Neutrophil (primary cell): Measurements from ENCODE around the gene PIGX.
"Not testable (repeated sequence)": the region's sequence is repeated elsewhere in the genome, so short reads cannot be mapped to it uniquely, and the experiment has no call there.

Experiments
- H3K27ac ChIP-seq: fragments of 200-600 bp; sonication (generic); 2 replicates; pipeline ENCODE4 v1.5.1; 2016; ENCODE audit warnings: mild to moderate bottlenecking, moderate library complexity
- H3K27me3 ChIP-seq: fragments of 200-600 bp; sonication (generic); 2 replicates; pipeline ENCODE4 v1.6.0; 2016; ENCODE audit warnings: mild to moderate bottlenecking
- H3K36me3 ChIP-seq: fragments of 200-600 bp; sonication (generic); 2 replicates; pipeline ENCODE4 v1.5.1; 2017
- H3K4me1 ChIP-seq, 2 experiments: fragments of 200-600 bp in 1 of 2; sonication (generic) in 1 of 2; 1 replicate in 1 of 2; 2 replicates in 1 of 2; pipeline versions ENCODE4 v1.5.1 to v1.6.1; 2013 to 2016; ENCODE audit warnings: low read depth in 1 of 2, low read length in 1 of 2, mild to moderate bottlenecking in 1 of 2, moderate library complexity in 1 of 2; ENCODE audit not compliant: control insufficient read depth in 1 of 2, insufficient read depth in 1 of 2
- H3K4me3 ChIP-seq, 2 experiments: fragments of 200-600 bp in 1 of 2; sonication (generic) in 1 of 2; 1 replicate in 1 of 2; 2 replicates in 1 of 2; pipeline ENCODE4 v1.5.1; 2013 to 2016; ENCODE audit warnings: low read depth in 1 of 2, low read length in 1 of 2, mild to moderate bottlenecking in 1 of 2, moderate library complexity in 1 of 2
- H3K9me3 ChIP-seq: fragments of 200-600 bp; sonication (generic); 2 replicates; pipeline ENCODE4 v1.5.1; 2016
- TF ChIP-seq, protein P1 (sequence below): fragments of 200-600 bp; sonication (generic); IDR thresholded peaks from 2 replicates; pipeline ENCODE4 v1.5.1; 2016; ENCODE audit warnings: antibody characterized with exemption

Gene PIGX

DNA sequence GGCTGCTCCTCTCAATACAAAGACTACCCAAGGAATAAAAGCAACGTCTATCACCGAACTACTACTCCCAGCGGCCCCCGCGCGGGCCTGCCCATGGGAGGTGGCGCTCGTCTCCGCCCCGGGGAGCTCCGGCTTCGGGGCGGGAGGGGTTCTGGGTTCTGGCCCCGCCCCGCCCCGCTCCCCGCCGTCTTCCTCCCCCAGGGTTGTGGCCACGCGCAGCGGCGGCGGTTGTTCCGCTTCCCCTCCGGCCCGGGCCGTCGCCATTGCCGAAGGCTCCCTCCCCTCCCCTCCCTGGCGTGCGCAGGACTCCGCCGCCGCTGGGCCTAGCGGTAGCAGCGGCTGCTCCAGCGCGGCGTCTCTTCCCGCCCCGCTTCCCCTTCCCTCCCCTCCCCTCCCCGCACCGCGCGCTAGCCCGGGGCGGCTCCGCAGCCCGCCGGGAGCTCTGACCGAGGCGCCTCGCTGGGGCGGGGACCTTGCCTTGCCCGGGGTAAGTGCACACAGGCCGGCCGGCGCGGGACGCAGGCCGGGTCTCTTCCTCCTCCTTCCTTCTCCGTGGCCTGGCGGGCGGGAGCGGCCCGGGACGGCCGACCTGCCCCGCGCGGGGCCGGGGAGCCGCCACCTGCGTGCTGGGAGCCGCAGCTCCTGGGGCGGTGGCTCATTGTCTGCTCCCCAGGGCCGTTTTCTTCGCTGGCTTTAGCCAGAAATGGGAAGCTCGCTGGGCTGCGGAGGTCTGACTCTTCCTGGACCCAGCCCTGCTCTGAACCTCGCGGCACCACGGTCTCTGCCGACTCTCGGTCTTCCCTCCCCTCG lies 27.7 kb downstream of the PIGX start, which contains the start of gene PAK2:
Gene PAK2 (plus strand): TSS at position 187 of the 810 bp plus-strand sequence. CDS start 42,790 bp downstream, outside the sequence.
- no peaks in the 10 kb centered on the region for H3K9me3 ChIP-seq
- no peaks in the 10 kb centered on the region for H3K36me3 ChIP-seq
- no peaks in the 10 kb centered on the region for H3K27me3 ChIP-seq
- peak within 1 kb of the TSS; percentile 82 to 89 for H3K4me3 ChIP-seq
- TF ChIP-seq, protein P1, sequence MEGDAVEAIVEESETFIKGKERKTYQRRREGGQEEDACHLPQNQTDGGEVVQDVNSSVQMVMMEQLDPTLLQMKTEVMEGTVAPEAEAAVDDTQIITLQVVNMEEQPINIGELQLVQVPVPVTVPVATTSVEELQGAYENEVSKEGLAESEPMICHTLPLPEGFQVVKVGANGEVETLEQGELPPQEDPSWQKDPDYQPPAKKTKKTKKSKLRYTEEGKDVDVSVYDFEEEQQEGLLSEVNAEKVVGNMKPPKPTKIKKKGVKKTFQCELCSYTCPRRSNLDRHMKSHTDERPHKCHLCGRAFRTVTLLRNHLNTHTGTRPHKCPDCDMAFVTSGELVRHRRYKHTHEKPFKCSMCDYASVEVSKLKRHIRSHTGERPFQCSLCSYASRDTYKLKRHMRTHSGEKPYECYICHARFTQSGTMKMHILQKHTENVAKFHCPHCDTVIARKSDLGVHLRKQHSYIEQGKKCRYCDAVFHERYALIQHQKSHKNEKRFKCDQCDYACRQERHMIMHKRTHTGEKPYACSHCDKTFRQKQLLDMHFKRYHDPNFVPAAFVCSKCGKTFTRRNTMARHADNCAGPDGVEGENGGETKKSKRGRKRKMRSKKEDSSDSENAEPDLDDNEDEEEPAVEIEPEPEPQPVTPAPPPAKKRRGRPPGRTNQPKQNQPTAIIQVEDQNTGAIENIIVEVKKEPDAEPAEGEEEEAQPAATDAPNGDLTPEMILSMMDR = peak; percentile 70
- H3K4me1 ChIP-seq = peaks cover 32 to 36% of the 10 kb centered on the region in 2 experiments
- peak within 1 kb of the TSS; percentile 99 for H3K27ac ChIP-seq

DNA sequence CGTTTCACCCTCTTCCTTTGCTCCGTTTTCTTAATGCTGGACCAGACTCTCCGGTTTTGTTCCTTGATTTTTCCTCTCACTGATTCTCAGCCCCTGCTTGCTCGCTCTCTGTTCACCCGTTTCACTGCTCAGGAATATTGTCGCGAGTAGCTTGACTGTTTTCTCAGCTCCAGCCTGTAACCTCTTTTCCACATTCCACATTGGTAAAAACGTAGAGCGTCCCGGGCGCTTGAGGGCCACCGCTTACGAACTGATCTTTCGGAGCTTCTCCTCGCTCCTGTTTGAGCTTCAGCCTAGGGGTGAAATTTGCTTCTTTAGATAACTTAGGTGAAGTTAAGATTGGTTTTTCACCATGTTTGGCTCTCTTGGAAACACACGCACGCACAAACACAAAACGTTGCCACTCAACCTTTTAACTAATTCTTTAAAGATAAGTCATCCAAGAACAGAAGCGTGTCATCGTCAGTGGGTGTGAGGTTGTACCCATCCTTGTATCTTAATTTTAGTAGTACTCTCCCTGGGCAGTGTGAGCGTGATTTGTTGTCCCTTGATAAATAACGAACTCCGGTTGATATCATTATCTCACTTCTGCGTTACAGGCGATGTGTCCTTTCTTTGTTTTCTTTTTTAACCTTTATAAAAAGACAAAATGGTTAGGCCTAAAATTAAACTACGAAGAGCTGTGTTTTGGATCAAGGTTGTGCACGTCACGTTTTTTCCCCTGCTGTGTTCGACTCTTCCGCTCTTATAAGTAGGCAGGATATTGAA lies 28.5 kb downstream of the PIGX start:
- Histone ChIP-seq H3K27ac (peak overlapping the region; percentile 99), H3K4me1 (peaks cover 32 to 36% of the 10 kb centered on the region in 2 experiments), H3K4me3 (peak overlapping the region; percentile 82 to 89)

DNA sequence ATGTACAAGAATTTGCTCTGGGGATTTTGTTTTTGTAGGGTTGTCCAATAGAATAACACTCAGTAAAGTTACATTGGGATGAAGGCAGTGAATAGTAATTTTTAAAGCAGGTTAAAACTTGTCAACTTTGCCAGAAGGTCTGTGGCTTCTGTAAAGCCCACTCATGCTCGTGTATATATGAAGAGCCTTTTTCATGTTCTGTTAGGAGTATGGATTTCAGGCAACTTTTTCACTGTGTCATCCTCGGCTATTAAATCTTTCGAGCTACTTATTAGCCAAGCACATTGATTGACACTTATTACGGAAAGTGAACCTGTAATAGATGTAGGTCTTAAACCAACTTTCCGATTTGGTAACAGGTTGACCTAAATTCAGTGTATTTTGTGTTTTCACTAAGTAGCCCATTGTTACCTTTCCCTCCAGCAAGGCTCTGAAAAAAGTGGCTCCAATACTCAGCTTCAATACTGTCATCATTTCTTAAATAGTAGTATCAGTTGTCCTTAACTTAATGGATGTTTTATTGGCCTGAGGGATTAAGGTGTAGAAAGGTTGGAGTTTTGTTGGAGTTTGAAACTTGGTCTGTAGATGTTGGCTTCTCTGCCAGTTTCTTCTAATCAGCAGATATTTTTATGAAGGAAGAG lies 29.2 kb downstream of the PIGX start:
- H3K4me3 ChIP-seq = peak overlapping the region; percentile 82 to 89
- peaks cover 32 to 36% of the 10 kb centered on the region in 2 experiments for H3K4me1 ChIP-seq
- H3K36me3 ChIP-seq = peaks cover 4% of the 10 kb centered on the region
- peak overlapping the region; percentile 99 for H3K27ac ChIP-seq
- TF ChIP-seq, protein P1 = no peak
- H3K9me3 ChIP-seq = no peaks in the 10 kb centered on the region
- H3K27me3 ChIP-seq = no peaks in the 10 kb centered on the region

More for the DNA sequence above, 28.5 kb downstream of the PIGX start:
- no peaks in the 10 kb centered on the region for H3K36me3 ChIP-seq
- TF ChIP-seq, protein P1 = no peak
- H3K27me3 ChIP-seq = no peaks in the 10 kb centered on the region
- no peaks in the 10 kb centered on the region for H3K9me3 ChIP-seq

DNA sequence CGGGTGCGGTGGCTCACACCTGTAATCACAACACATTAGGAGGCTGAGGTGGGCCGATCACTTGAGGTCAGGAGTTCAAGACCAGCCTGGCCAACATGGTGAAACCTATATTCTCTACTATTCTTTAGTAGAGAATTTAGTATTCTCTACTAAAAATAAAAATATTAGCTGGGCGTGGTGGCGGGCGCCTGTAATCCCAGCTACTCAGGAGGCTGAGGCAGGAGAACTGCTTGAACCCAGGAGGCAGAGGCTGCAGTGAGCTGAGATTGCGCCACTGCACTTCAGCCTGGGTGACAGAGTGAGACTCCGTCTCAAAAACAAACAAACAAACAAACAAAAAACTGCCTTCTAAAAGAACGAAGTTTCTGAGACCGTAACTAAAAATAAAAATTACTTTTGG lies 31.4 kb downstream of the PIGX start:
- H3K9me3 ChIP-seq, H3K27me3 ChIP-seq, H3K4me3 ChIP-seq: not testable (repeated sequence)
- peak overlapping the region; percentile 35 for H3K27ac ChIP-seq
- H3K4me1 ChIP-seq = peaks cover 34 to 39% of the 10 kb centered on the region in 2 experiments
- H3K36me3 ChIP-seq = peaks cover 10% of the 10 kb centered on the region

DNA sequence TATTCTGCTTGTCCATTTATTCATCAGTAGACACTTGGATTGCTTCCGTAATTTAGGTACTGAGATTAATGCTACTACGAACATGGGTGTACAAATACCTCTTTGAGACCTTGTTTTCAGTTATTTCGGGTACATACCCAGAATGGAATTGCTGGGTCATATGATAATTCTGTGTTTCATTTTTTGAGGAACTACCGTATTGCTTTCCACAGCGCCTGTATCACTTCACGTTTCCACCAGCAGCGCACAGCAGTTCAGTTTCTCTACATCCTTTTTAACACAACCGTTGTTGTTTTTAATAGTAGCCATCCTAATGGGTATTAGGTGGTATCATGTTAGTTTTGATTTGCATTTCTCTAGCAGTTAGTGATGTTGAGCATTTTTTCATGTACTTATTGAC lies 36.9 kb downstream of the PIGX start:
- Histone ChIP-seq H3K4me1 (peaks cover 23 to 32% of the 10 kb centered on the region in 2 experiments), H3K4me3 (no peak overlapping the region), H3K27me3 (no peaks in the 10 kb centered on the region), H3K36me3 (peaks cover 18% of the 10 kb centered on the region), H3K9me3 (no peaks in the 10 kb centered on the region), H3K27ac (peak overlapping the region; percentile 69)
- TF ChIP-seq, protein P1 = peak; percentile 16
